Neural cell (in vitro differentiated cells): ENCODE results near the gene C14orf180. TPM values are rescaled to one million over a fixed set of nuclear protein-coding genes. Genes with fewer than 3 reads are reported as not detected.

Source experiments
- H2AFZ ChIP-seq: fragments of 200-600, 300-800 bp; sonication (generic), shearing (Covaris generic); 2 replicates; pipeline ENCODE4 v1.6.0; 2014; ENCODE audit warnings: low read depth, mild to moderate bottlenecking, antibody characterized with exemption, low read length, moderate library complexity
- H3F3A ChIP-seq: fragments of 200-600 bp; shearing (Covaris generic); 2 replicates; pipeline ENCODE4 v1.6.1; 2016; ENCODE audit warnings: mild to moderate bottlenecking, moderate library complexity, mixed read lengths, antibody characterized with exemption, low read length; ENCODE audit not compliant: insufficient read depth, poor library complexity, severe bottlenecking
- H3K27ac ChIP-seq: fragments of 200-600, 300-800 bp; sonication (generic), shearing (Covaris generic); 2 replicates; pipeline ENCODE4 v1.5.1; 2014; ENCODE audit warnings: mild to moderate bottlenecking, low read length, moderate library complexity
- H3K27me3 ChIP-seq: fragments of 300-800, 200-600 bp; sonication (generic), shearing (Covaris generic); 2 replicates; pipeline ENCODE4 v1.6.0; 2014; ENCODE audit warnings: mild to moderate bottlenecking, low read depth, low read length, moderate library complexity; ENCODE audit not compliant: insufficient read depth
- H3K36me3 ChIP-seq: fragments of 300-800, 200-600 bp; sonication (generic), shearing (Covaris generic); 2 replicates; pipeline ENCODE4 v1.5.1; 2014; ENCODE audit warnings: mild to moderate bottlenecking, antibody characterized with exemption, low read length, moderate library complexity; ENCODE audit not compliant: insufficient read depth
- H3K4me2 ChIP-seq: fragments of 300-800, 200-600 bp; sonication (generic), shearing (Covaris generic); 2 replicates; pipeline ENCODE4 v1.6.0; 2014; ENCODE audit warnings: mild to moderate bottlenecking, low read length
- H3K4me3 ChIP-seq: fragments of 300-800, 200-600 bp; sonication (generic), shearing (Covaris generic); 2 replicates; pipeline ENCODE4 v1.5.1; 2014; ENCODE audit warnings: mild to moderate bottlenecking, low read length, moderate library complexity
- H3K79me2 ChIP-seq: fragments of 200-600 bp; shearing (Covaris generic); replicated peaks from 2 replicates; pipeline ENCODE4 v1.6.0; 2014; ENCODE audit warnings: mild to moderate bottlenecking, low read length, moderate library complexity; ENCODE audit not compliant: insufficient read depth
- H3K9ac ChIP-seq: fragments of 300-800, 200-600 bp; sonication (generic), shearing (Covaris generic); 2 replicates; pipeline ENCODE4 v1.6.1; 2016; ENCODE audit warnings: mild to moderate bottlenecking, low read length, mixed read lengths
- H3K9me2 ChIP-seq: fragments of 200-600 bp; shearing (Covaris generic); 2 replicates; pipeline ENCODE4 v1.6.1; 2016; ENCODE audit warnings: mild to moderate bottlenecking, low read length, mixed read lengths; ENCODE audit not compliant: insufficient read depth
- H3K9me3 ChIP-seq: fragments of 200-600, 300-800 bp; sonication (generic), shearing (Covaris generic); 2 replicates; pipeline ENCODE4 v1.6.1; 2016; ENCODE audit warnings: mild to moderate bottlenecking, mixed run types, low read length, moderate library complexity, mixed read lengths
- H4K20me1 ChIP-seq: fragments of 200-600 bp; shearing (Covaris generic); 2 replicates; pipeline ENCODE4 v1.6.1; 2016; ENCODE audit warnings: mild to moderate bottlenecking, mixed run types; ENCODE audit not compliant: insufficient read depth
- EP300 ChIP-seq: fragments of 450-650 bp; conservative IDR thresholded peaks from 2 replicates; pipeline ENCODE4 v1.6.1; 2014; ENCODE audit warnings: antibody characterized with exemption, mild to moderate bottlenecking, moderate library complexity; ENCODE audit not compliant: poor library complexity, severe bottlenecking
- EZH2 ChIP-seq: fragments of 200-600, 300-800 bp; shearing (Covaris generic), sonication (generic); IDR thresholded peaks from 2 replicates; pipeline ENCODE4 v1.6.1; 2014; ENCODE audit warnings: antibody characterized with exemption, low read length, borderline replicate concordance, mild to moderate bottlenecking; ENCODE audit not compliant: insufficient read depth, poor library complexity, severe bottlenecking
- MXI1 ChIP-seq: fragments of 450-650 bp; conservative IDR thresholded peaks from 2 replicates; pipeline ENCODE4 v1.6.1; 2014; ENCODE audit warnings: antibody characterized with exemption, mild to moderate bottlenecking; ENCODE audit not compliant: poor library complexity, severe bottlenecking
- POLR2AphosphoS5 ChIP-seq: IDR thresholded peaks from 2 replicates; pipeline ENCODE4 v1.6.1; 2012
- RAD21 ChIP-seq: fragments of 450-650 bp; conservative IDR thresholded peaks from 2 replicates; pipeline ENCODE4 v1.6.1; 2014; ENCODE audit warnings: antibody characterized with exemption, mild to moderate bottlenecking, moderate library complexity
- SMC3 ChIP-seq: fragments of 450-650 bp; conservative IDR thresholded peaks from 2 replicates; pipeline ENCODE4 v1.6.1; 2014; ENCODE audit warnings: antibody characterized with exemption, mild to moderate bottlenecking, moderate library complexity; ENCODE audit not compliant: poor library complexity
- TAF1 ChIP-seq: IDR thresholded peaks from 2 replicates; pipeline ENCODE4 v1.6.1; 2012; ENCODE audit warnings: low read depth
- polyA plus RNA-seq: library from polyadenylated mRNA; depleted of rRNA; stranded (reverse); fragments of >200 nt; gene quantifications from 2 replicates; pipeline ENCODE4 v1.2.3, GENCODE V29; 2014
- TF ChIP-seq, protein P1 (sequence below): fragments of 450-650 bp; IDR thresholded peaks from 2 replicates; pipeline ENCODE4 v1.5.1; 2014; ENCODE audit warnings: antibody characterized with exemption, mild to moderate bottlenecking, moderate library complexity; ENCODE audit not compliant: poor library complexity, severe bottlenecking
- TF ChIP-seq, protein P2 (sequence below): IDR thresholded peaks from 2 replicates; pipeline ENCODE4 v1.6.1; 2012; ENCODE audit warnings: borderline replicate concordance

Gene C14orf180
- polyA plus RNA-seq, 1 donor from 2014 or later: not detected

DNA sequence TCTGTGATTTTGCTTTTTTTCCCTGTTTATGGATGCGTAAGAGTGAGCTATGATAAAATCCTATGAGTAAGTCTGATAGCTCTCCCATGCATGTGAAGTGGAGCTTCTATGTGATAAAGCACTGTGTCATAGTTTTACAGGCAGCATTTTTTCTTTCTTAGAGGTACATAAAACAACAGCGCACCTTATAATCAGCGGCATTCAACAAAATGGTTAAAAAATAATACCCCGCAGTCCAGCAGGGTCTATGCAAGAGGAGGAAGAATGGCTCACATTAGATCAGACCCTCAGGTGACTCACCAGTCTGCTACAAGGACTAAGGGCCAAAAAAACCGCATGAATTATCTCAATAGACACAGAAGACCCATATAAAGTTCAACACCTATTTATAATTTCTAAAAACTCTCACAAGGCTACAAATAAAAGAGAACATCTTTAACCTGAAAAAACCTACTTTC, 58.0 kb downstream of the C14orf180 start:
- no peak overlapping the region for H2AFZ ChIP-seq
- H3K4me3 ChIP-seq: no peak overlapping the region
- no peak overlapping the region for H3K4me2 ChIP-seq
- H3K9me2 ChIP-seq: no peaks in the 10 kb centered on the region
- H3F3A ChIP-seq: no peaks in the 10 kb centered on the region
- TF ChIP-seq TAF1 (no peak), EP300 (no peak), EZH2 (no peak), SMC3 (no peak), MXI1 (no peak), POLR2AphosphoS5 (no peak), RAD21 (no peak)
- TF ChIP-seq, protein P1, sequence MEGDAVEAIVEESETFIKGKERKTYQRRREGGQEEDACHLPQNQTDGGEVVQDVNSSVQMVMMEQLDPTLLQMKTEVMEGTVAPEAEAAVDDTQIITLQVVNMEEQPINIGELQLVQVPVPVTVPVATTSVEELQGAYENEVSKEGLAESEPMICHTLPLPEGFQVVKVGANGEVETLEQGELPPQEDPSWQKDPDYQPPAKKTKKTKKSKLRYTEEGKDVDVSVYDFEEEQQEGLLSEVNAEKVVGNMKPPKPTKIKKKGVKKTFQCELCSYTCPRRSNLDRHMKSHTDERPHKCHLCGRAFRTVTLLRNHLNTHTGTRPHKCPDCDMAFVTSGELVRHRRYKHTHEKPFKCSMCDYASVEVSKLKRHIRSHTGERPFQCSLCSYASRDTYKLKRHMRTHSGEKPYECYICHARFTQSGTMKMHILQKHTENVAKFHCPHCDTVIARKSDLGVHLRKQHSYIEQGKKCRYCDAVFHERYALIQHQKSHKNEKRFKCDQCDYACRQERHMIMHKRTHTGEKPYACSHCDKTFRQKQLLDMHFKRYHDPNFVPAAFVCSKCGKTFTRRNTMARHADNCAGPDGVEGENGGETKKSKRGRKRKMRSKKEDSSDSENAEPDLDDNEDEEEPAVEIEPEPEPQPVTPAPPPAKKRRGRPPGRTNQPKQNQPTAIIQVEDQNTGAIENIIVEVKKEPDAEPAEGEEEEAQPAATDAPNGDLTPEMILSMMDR: no peak
- TF ChIP-seq, protein P2, sequence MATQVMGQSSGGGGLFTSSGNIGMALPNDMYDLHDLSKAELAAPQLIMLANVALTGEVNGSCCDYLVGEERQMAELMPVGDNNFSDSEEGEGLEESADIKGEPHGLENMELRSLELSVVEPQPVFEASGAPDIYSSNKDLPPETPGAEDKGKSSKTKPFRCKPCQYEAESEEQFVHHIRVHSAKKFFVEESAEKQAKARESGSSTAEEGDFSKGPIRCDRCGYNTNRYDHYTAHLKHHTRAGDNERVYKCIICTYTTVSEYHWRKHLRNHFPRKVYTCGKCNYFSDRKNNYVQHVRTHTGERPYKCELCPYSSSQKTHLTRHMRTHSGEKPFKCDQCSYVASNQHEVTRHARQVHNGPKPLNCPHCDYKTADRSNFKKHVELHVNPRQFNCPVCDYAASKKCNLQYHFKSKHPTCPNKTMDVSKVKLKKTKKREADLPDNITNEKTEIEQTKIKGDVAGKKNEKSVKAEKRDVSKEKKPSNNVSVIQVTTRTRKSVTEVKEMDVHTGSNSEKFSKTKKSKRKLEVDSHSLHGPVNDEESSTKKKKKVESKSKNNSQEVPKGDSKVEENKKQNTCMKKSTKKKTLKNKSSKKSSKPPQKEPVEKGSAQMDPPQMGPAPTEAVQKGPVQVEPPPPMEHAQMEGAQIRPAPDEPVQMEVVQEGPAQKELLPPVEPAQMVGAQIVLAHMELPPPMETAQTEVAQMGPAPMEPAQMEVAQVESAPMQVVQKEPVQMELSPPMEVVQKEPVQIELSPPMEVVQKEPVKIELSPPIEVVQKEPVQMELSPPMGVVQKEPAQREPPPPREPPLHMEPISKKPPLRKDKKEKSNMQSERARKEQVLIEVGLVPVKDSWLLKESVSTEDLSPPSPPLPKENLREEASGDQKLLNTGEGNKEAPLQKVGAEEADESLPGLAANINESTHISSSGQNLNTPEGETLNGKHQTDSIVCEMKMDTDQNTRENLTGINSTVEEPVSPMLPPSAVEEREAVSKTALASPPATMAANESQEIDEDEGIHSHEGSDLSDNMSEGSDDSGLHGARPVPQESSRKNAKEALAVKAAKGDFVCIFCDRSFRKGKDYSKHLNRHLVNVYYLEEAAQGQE: no peak
- H3K36me3 ChIP-seq: no peaks in the 10 kb centered on the region
- H3K27me3 ChIP-seq: no peaks in the 10 kb centered on the region
- H3K9me3 ChIP-seq: no peaks in the 10 kb centered on the region
- H3K9ac ChIP-seq: no peak overlapping the region
- no peaks in the 10 kb centered on the region for H4K20me1 ChIP-seq
- no peaks in the 10 kb centered on the region for H3K79me2 ChIP-seq
- no peak overlapping the region for H3K27ac ChIP-seq

DNA sequence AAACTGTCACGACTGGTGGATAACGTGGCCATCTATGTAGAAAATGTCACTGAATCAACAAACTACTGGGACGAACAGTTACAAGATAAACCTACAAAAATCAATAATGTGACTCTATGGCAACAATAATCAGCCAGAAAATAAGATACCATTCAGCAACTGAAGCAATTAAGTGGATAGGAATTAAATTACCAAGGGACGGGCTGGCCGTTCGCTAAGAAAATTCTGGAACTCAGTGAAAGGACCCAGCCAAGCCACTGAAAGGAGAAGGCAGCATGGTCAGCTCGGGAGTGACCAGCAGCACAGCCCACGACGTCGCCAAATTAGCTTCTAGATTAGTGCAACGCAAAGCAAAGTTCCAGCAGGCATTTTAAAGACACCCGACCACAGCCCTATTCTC, 58.6 kb downstream of the C14orf180 start:
- no peak overlapping the region for H3K4me3 ChIP-seq
- no peaks in the 10 kb centered on the region for H3K36me3 ChIP-seq
- no peaks in the 10 kb centered on the region for H3K9me2 ChIP-seq
- TF ChIP-seq EZH2 (no peak), SMC3 (no peak), RAD21 (no peak), MXI1 (no peak), POLR2AphosphoS5 (no peak), EP300 (no peak), TAF1 (no peak)
- TF ChIP-seq, protein P2: no peak
- TF ChIP-seq, protein P1: no peak
- H3K79me2 ChIP-seq: no peaks in the 10 kb centered on the region
- no peaks in the 10 kb centered on the region for H3K27me3 ChIP-seq
- no peaks in the 10 kb centered on the region for H3K9me3 ChIP-seq
- H3K9ac ChIP-seq: no peak overlapping the region
- H3F3A ChIP-seq: no peaks in the 10 kb centered on the region
- H4K20me1 ChIP-seq: no peaks in the 10 kb centered on the region
- H3K27ac ChIP-seq: no peak overlapping the region
- H2AFZ ChIP-seq: no peak overlapping the region
- H3K4me2 ChIP-seq: no peak overlapping the region
